Neural crest cell (in vitro differentiated cells): ENCODE results near the gene PLEKHJ1. TPM values are rescaled to one million over a fixed set of nuclear protein-coding genes. Genes with fewer than 3 reads are reported as not detected.

Experiments
- DNase-seq: peaks from one replicate; pipeline ENCODE4 v3.0.0; 2021; ENCODE audit warnings: low read depth, mixed read lengths, low spot score
- H3K27ac Mint-ChIP-seq: one replicate; pipeline ENCODE4 v1.8.0; 2021; ENCODE audit warnings: mild to moderate bottlenecking, mixed read lengths; ENCODE audit not compliant: unreplicated experiment
- H3K27me3 Mint-ChIP-seq: 2 replicates; pipeline ENCODE4 v1.8.0; 2021; ENCODE audit warnings: low read depth, mild to moderate bottlenecking, mixed read lengths
- H3K36me3 Mint-ChIP-seq: 2 replicates; pipeline ENCODE4 v1.8.0; 2021; ENCODE audit warnings: low read depth, mild to moderate bottlenecking, mixed read lengths
- H3K4me1 Mint-ChIP-seq: 2 replicates; pipeline ENCODE4 v1.8.0; 2021; ENCODE audit warnings: mixed read lengths
- H3K4me3 Mint-ChIP-seq: one replicate; pipeline ENCODE4 v1.8.0; 2021; ENCODE audit warnings: mild to moderate bottlenecking, mixed read lengths
- H3K9me3 Mint-ChIP-seq: 2 replicates; pipeline ENCODE4 v1.8.0; 2021; ENCODE audit warnings: mixed read lengths
- total RNA-seq: library from RNA; stranded (reverse); gene quantifications from 2 replicates; pipeline ENCODE4 v1.2.1, GENCODE V29; 2021
- TF ChIP-seq, protein P1 (sequence below): fragments of 200-600 bp; sonication (generic); conservative IDR thresholded peaks from 2 replicates; pipeline ENCODE4 v1.5.0; 2021; ENCODE audit warnings: antibody characterized with exemption, mild to moderate bottlenecking

PLEKHJ1 gene
- total RNA-seq, 1 donor from 2014 or later, result 137 TPM

DNA sequence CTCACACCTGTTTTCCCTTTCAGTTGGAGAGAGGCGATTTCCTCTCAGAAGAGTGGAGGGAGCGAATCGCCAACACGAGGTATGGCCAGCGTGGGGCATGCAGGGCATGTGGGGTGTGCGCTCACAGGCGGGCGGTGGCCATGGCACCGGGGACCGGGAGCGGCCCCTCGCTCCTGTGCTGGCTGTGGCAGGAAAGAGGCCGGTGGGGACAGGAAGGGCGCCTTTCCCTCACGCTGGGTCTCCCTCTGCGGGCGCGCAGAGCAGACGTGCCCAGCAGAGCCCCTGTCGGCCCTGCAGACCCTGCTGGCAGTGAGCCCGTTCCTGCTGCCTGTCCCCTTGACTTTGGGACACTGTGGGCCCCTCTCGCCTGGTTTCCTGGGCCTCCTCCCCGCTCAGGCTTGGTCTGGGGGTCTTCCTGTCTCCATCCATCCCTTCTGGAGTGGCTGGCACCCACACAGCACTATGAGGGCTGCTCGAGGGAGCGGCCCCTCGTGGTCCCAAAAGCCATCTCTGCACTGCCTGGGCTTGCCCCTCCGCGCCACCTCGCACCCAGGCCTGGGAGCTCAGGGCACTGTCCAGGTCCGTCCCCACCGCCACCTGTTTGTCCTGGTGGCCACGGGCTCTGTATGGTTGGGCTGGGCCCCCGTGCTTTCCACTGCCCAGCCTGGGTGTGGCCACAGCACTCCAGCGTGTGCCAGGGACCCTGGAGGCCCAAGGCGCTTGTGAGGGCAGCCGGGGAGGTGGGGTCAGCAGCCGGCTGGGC lies 36.1 kb downstream of the PLEKHJ1 start:
- H3K27me3 Mint-ChIP-seq, result no peaks in the 10 kb centered on the region
- no peak overlapping the region for H3K27ac Mint-ChIP-seq
- no peak for DNase-seq
- no peaks in the 10 kb centered on the region for H3K9me3 Mint-ChIP-seq
- peaks cover 2% of the 10 kb centered on the region for H3K36me3 Mint-ChIP-seq
- no peak overlapping the region for H3K4me3 Mint-ChIP-seq
- H3K4me1 Mint-ChIP-seq, result peaks cover 5% of the 10 kb centered on the region
- TF ChIP-seq, protein P1, sequence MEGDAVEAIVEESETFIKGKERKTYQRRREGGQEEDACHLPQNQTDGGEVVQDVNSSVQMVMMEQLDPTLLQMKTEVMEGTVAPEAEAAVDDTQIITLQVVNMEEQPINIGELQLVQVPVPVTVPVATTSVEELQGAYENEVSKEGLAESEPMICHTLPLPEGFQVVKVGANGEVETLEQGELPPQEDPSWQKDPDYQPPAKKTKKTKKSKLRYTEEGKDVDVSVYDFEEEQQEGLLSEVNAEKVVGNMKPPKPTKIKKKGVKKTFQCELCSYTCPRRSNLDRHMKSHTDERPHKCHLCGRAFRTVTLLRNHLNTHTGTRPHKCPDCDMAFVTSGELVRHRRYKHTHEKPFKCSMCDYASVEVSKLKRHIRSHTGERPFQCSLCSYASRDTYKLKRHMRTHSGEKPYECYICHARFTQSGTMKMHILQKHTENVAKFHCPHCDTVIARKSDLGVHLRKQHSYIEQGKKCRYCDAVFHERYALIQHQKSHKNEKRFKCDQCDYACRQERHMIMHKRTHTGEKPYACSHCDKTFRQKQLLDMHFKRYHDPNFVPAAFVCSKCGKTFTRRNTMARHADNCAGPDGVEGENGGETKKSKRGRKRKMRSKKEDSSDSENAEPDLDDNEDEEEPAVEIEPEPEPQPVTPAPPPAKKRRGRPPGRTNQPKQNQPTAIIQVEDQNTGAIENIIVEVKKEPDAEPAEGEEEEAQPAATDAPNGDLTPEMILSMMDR, result no peak

DNA sequence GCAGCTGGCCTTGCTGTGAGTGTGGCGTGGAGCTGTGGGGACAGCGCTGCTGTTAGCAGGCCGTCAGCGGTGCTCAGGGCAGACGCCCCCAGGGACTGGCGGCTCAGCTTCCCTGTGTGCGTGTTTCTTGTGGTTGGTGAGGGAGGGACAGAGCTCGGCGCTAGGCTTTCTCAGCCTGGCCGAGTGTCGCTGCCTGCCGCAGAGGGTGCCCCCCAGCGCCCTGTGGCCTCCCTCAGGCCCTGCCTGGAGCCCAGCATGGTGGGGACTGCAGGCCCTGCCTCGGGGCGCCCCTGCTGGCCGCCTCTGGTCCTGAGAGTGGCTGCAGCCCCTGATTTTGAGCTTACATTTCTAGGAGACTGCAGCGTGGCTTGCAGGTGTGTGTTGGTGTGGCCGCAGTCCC lies 36.9 kb downstream of the PLEKHJ1 start:
- Mint-ChIP-seq H3K36me3 (peaks cover 2% of the 10 kb centered on the region), H3K27me3 (no peaks in the 10 kb centered on the region), H3K4me3 (no peak overlapping the region), H3K9me3 (no peaks in the 10 kb centered on the region), H3K27ac (peak overlapping the region; percentile 85), H3K4me1 (peaks cover 5% of the 10 kb centered on the region)
- TF ChIP-seq, protein P1, result peak; percentile 54
- peak; percentile 13 for DNase-seq

DNA sequence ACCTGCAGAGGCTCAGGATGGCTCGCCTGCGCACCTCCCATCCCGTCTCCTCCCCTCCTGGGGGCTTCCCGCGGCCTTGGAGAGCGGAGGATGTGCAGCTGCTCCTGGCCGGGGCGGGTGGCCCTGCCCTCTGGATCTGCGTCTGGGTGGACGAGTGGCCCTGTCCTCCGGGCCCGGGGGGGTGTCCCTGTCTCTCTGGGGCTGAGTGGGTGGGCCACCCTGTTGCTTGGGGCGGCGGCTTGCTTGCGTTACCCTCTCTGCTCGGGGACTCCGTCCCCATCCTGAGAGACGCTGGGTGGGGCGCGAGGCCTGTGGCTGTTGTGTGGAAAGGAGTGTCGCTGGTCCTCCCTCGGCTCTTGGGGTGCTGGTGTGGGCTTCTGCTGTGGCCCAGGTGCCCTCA lies 37.8 kb downstream of the PLEKHJ1 start:
- Mint-ChIP-seq H3K27me3 (no peaks in the 10 kb centered on the region), H3K27ac (no peak overlapping the region), H3K36me3 (peaks cover 3% of the 10 kb centered on the region), H3K4me3 (no peak overlapping the region), H3K9me3 (no peaks in the 10 kb centered on the region), H3K4me1 (peaks cover 5% of the 10 kb centered on the region)
- DNase-seq, result no peak
- TF ChIP-seq, protein P1, result no peak

DNA sequence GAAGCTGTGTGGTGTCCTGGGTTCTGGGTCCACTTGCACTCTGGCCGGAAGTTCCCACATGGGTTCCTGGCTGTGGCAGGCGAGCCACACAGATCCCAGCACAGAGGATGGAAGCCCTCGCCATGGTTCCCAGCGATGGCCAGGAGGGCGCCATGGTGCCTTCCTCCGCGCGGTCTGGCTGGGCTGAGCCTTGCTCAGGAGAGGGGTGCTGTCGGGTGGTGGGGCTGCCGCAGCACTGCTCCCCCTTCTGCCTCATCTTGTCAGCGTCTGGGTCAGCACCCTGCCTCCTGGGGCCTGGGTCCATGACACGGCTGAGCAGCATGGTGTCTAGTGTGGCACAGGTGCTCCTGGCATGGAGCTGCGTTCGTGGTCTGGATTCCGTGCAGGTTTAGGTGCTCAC lies 38.9 kb downstream of the PLEKHJ1 start:
- Mint-ChIP-seq H3K9me3 (no peaks in the 10 kb centered on the region), H3K27ac (no peak overlapping the region), H3K4me3 (no peak overlapping the region)

DNA sequence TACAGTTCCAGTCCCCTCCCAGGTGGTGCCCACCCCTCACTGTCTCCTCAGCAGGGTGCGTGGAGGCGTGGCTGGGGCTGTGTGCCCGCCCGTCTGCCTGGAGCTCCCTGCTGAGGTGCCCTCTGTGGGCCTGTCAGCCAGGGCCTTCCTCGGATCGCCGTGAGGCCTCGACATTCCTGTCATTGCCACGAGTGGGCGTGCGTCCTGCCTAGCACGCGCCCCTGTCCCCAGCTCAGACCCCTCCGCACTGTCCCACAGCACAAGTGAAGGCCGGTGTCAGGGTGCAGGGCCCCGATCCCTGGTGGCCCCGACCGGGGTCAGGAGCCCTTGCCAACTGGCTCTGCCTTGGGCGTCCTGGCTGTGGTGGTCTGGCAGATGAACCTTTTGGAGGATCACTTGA lies 40.2 kb downstream of the PLEKHJ1 start:
- TF ChIP-seq, protein P1, result no peak
- peaks cover 3% of the 10 kb centered on the region for H3K36me3 Mint-ChIP-seq
- no peaks in the 10 kb centered on the region for H3K9me3 Mint-ChIP-seq
- H3K27ac Mint-ChIP-seq, result no peak overlapping the region
- no peaks in the 10 kb centered on the region for H3K27me3 Mint-ChIP-seq
- H3K4me3 Mint-ChIP-seq, result no peak overlapping the region
- no peak for DNase-seq
- peaks cover 5% of the 10 kb centered on the region for H3K4me1 Mint-ChIP-seq

More for the DNA sequence above, 38.9 kb downstream of the PLEKHJ1 start:
- DNase-seq, result no peak
- Mint-ChIP-seq H3K4me1 (peaks cover 5% of the 10 kb centered on the region), H3K36me3 (peaks cover 3% of the 10 kb centered on the region), H3K27me3 (no peaks in the 10 kb centered on the region)
- TF ChIP-seq, protein P1, result no peak
